Mesendoderm (in vitro differentiated cells): ENCODE measurements around the gene CTBP1.

Source experiments
- DNase-seq: peaks from one replicate; pipeline ENCODE4 v3.0.0; 2013
- H2AK5ac ChIP-seq: 2 replicates; pipeline ENCODE4 v1.6.1; 2013; ENCODE audit warnings: low read length, inconsistent platforms
- H2BK120ac ChIP-seq: 2 replicates; pipeline ENCODE4 v1.6.1; 2013; ENCODE audit warnings: low read depth, mild to moderate bottlenecking, low read length, moderate library complexity, mixed read lengths
- H2BK15ac ChIP-seq: replicated peaks from 2 replicates; pipeline ENCODE4 v1.6.1; 2013; ENCODE audit warnings: low read depth, mild to moderate bottlenecking, moderate library complexity
- H2BK5ac ChIP-seq: 2 replicates; pipeline ENCODE4 v1.6.1; 2013; ENCODE audit warnings: low read length, inconsistent platforms
- H3K18ac ChIP-seq: 2 replicates; pipeline ENCODE4 v1.6.1; 2013; ENCODE audit warnings: mild to moderate bottlenecking, low read length, mixed read lengths
- H3K23ac ChIP-seq: one replicate; pipeline ENCODE4 v1.6.1; 2013; ENCODE audit warnings: low read length
- H3K27ac ChIP-seq: 2 replicates; pipeline ENCODE4 v1.5.1; 2013; ENCODE audit warnings: low read depth, mild to moderate bottlenecking, inconsistent platforms, low read length, moderate library complexity
- H3K27me3 ChIP-seq: 2 replicates; pipeline ENCODE4 v1.6.1; 2013; ENCODE audit warnings: low read length, control low read depth, mild to moderate bottlenecking, inconsistent platforms; ENCODE audit not compliant: insufficient read depth, poor library complexity
- H3K36me3 ChIP-seq: 2 replicates; pipeline ENCODE4 v1.6.1; 2013; ENCODE audit warnings: low read length, inconsistent platforms; ENCODE audit not compliant: control insufficient read depth, insufficient read depth
- H3K4ac ChIP-seq: one replicate; pipeline ENCODE4 v1.6.1; 2013; ENCODE audit warnings: low read depth, mild to moderate bottlenecking, low read length, moderate library complexity
- H3K4me1 ChIP-seq: 2 replicates; pipeline ENCODE4 v1.6.1; 2013; ENCODE audit warnings: low read depth, low read length, inconsistent platforms; ENCODE audit not compliant: control insufficient read depth
- H3K4me2 ChIP-seq: 2 replicates; pipeline ENCODE4 v1.6.1; 2013; ENCODE audit warnings: low read length
- H3K4me3 ChIP-seq: 2 replicates; pipeline ENCODE4 v1.5.1; 2013; ENCODE audit warnings: mild to moderate bottlenecking, low read length
- H3K56ac ChIP-seq: one replicate; pipeline ENCODE4 v1.6.1; 2013; ENCODE audit warnings: low read length
- H3K79me1 ChIP-seq: 2 replicates; pipeline ENCODE4 v1.6.1; 2013; ENCODE audit warnings: low read length, inconsistent platforms
- H3K79me2 ChIP-seq: 2 replicates; pipeline ENCODE4 v1.6.1; 2013; ENCODE audit warnings: mild to moderate bottlenecking, low read length; ENCODE audit not compliant: control insufficient read depth, insufficient read depth
- H3K9ac ChIP-seq: 2 replicates; pipeline ENCODE4 v1.6.1; 2013; ENCODE audit warnings: low read length, inconsistent platforms
- H4K5ac ChIP-seq: one replicate; pipeline ENCODE4 v1.6.1; 2013; ENCODE audit warnings: low read length
- H4K8ac ChIP-seq: one replicate; pipeline ENCODE4 v1.6.1; 2013; ENCODE audit warnings: low read depth, mild to moderate bottlenecking, control low read depth, low read length, moderate library complexity
- WGBS: extraction: QIAGEN DNeasy Blood & Tissue Kit; methylation state at CpG from one replicate; pipeline ENCODE4 v1.1.7; 2013; ENCODE audit warnings: low lambda C conversion rate, missing lambda C conversion rate; ENCODE audit not compliant: insufficient coverage; ENCODE audit errors: extremely low coverage; 5-methylcytosine and 5-hydroxymethylcytosine counted together

The CTBP1 gene

GRCh38 chr4:1214101-1215095 lies 34.5 kb downstream of the CTBP1 start:
- Histone ChIP-seq H3K4ac (no peak overlapping the region), H2BK120ac (no peak overlapping the region), H3K79me2 (no peaks in the 10 kb centered on the region), H3K4me2 (no peak overlapping the region), H3K27me3 (no peaks in the 10 kb centered on the region), H3K18ac (no peak overlapping the region), H2BK15ac (no peak overlapping the region), H4K8ac (no peak overlapping the region), H2AK5ac (no peak overlapping the region), H3K56ac (no peak overlapping the region), H3K36me3 (peaks cover 7% of the 10 kb centered on the region), H3K4me1 (no peaks in the 10 kb centered on the region), H3K9ac (no peak overlapping the region), H3K4me3 (no peak overlapping the region), H3K79me1 (no peaks in the 10 kb centered on the region), H4K5ac (no peak overlapping the region), H3K27ac (no peak overlapping the region), H3K23ac (no peak overlapping the region), H2BK5ac (no peak overlapping the region)
- no CpG with 5 or more reads among the region's 48 CpGs for WGBS
- DNase-seq: no peak

- no peaks in the 10 kb centered on the region for H3K27me3 ChIP-seq
- no peak overlapping the region for H3K4me2 ChIP-seq
- no peak overlapping the region for H2BK15ac ChIP-seq
- no peak overlapping the region for H3K4me3 ChIP-seq
- H2BK120ac ChIP-seq: no peak overlapping the region
- H3K79me2 ChIP-seq: no peaks in the 10 kb centered on the region
- no peak overlapping the region for H3K27ac ChIP-seq
- H3K79me1 ChIP-seq: no peaks in the 10 kb centered on the region
- no peaks in the 10 kb centered on the region for H3K4me1 ChIP-seq
- no peak overlapping the region for H3K18ac ChIP-seq
- no peak overlapping the region for H2AK5ac ChIP-seq
- H3K56ac ChIP-seq: no peak overlapping the region
- no peak overlapping the region for H3K4ac ChIP-seq
- peaks cover 7% of the 10 kb centered on the region for H3K36me3 ChIP-seq
- WGBS: no CpG with 5 or more reads among the region's 20 CpGs
- no peak overlapping the region for H3K23ac ChIP-seq
- no peak overlapping the region for H4K8ac ChIP-seq
- no peak for DNase-seq
- no peak overlapping the region for H4K5ac ChIP-seq
- H2BK5ac ChIP-seq: no peak overlapping the region
- H3K9ac ChIP-seq: no peak overlapping the region
Observed at GRCh38 chr4:1213336-1213995, 35.5 kb downstream of the CTBP1 start.

GRCh38 chr4:1212546-1213335 lies 36.2 kb downstream of the CTBP1 start:
- Histone ChIP-seq H3K56ac (no peak overlapping the region), H3K4me2 (no peak overlapping the region), H3K79me1 (no peaks in the 10 kb centered on the region), H3K4me3 (no peak overlapping the region), H3K4me1 (no peaks in the 10 kb centered on the region), H3K27ac (no peak overlapping the region), H3K36me3 (peaks cover 7% of the 10 kb centered on the region), H3K9ac (no peak overlapping the region), H3K27me3 (no peaks in the 10 kb centered on the region), H3K18ac (no peak overlapping the region), H3K23ac (no peak overlapping the region), H2BK120ac (no peak overlapping the region), H4K5ac (no peak overlapping the region), H3K79me2 (no peaks in the 10 kb centered on the region), H2BK15ac (no peak overlapping the region), H4K8ac (no peak overlapping the region), H2AK5ac (no peak overlapping the region), H3K4ac (no peak overlapping the region), H2BK5ac (no peak overlapping the region)
- DNase-seq: no peak
- no CpG with 5 or more reads among the region's 20 CpGs for WGBS

- Histone ChIP-seq H3K56ac (no peak overlapping the region), H2BK15ac (no peak overlapping the region), H2BK120ac (no peak overlapping the region), H3K18ac (no peak overlapping the region), H3K9ac (no peak overlapping the region), H3K79me2 (no peaks in the 10 kb centered on the region), H3K4me2 (no peak overlapping the region), H2AK5ac (no peak overlapping the region), H3K36me3 (peaks cover 6% of the 10 kb centered on the region), H2BK5ac (no peak overlapping the region), H3K23ac (no peak overlapping the region), H4K8ac (no peak overlapping the region), H3K4ac (no peak overlapping the region), H3K4me1 (no peaks in the 10 kb centered on the region), H4K5ac (no peak overlapping the region), H3K27me3 (no peaks in the 10 kb centered on the region), H3K4me3 (no peak overlapping the region), H3K27ac (no peak overlapping the region), H3K79me1 (no peaks in the 10 kb centered on the region)
- WGBS: no CpG with 5 or more reads among the region's 34 CpGs
- no peak for DNase-seq
Observed at GRCh38 chr4:1211891-1212545, 36.9 kb downstream of the CTBP1 start.

GRCh38 chr4:1211371-1211770 lies 37.6 kb downstream of the CTBP1 start:
- Histone ChIP-seq H3K79me1 (no peaks in the 10 kb centered on the region), H3K9ac (no peak overlapping the region), H3K27ac (no peak overlapping the region), H3K18ac (no peak overlapping the region), H3K4me2 (no peak overlapping the region), H2AK5ac (no peak overlapping the region), H3K4me3 (no peak overlapping the region), H3K4ac (no peak overlapping the region), H2BK120ac (no peak overlapping the region), H3K36me3 (peaks cover 5% of the 10 kb centered on the region), H4K8ac (no peak overlapping the region), H3K56ac (no peak overlapping the region), H4K5ac (no peak overlapping the region), H3K4me1 (no peaks in the 10 kb centered on the region), H3K27me3 (no peaks in the 10 kb centered on the region), H3K79me2 (no peaks in the 10 kb centered on the region), H3K23ac (no peak overlapping the region), H2BK15ac (no peak overlapping the region), H2BK5ac (no peak overlapping the region)
- no peak for DNase-seq
- no CpG with 5 or more reads among the region's 13 CpGs for WGBS
